ENCODE measurements around the gene PRR36.

PRR36 gene

DNA sequence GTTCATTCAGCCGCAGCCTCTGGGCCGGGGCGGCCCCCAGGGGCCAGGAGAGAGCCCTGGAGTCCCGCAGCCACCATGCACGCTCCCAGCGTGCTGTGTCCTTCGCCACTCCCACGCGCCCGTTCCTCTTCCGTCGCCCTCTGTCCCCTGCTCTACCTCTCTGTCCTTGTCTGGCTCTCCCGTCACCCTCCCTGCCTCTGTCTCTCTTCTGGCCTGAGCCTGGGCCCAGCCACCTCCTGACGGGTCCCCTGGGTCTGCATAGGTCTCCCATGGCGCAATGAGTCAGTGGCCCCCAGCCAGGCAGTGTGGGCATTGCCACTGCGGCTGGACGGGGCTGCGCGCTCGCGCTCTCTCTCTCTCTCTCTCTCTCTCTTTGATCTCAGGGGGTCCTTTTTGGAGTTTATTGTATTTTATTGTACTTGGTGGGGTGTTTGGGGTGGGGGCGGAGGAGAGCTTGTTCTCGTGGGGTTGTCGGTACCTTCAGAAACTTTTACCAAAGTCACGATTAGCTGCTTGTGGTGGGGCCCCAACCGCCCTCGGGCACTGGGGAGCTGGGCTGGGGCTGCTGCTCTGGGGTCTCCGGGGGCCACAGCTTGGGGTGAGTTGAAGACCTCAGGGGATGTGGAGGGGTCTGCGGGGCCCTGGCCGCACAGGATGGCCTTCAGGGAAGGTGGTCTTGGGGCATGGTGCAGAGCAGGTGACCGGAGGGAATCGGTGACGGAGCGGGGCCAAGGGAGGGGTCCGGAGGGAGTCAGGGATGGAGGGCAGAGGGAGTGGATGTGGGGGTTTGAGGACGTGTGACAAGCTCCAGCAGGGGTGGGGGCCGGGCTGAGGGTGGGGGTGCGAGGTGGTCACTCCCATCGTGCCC lies 38.7 kb upstream of the PRR36 start:
- DNase-seq, result no peak

DNA sequence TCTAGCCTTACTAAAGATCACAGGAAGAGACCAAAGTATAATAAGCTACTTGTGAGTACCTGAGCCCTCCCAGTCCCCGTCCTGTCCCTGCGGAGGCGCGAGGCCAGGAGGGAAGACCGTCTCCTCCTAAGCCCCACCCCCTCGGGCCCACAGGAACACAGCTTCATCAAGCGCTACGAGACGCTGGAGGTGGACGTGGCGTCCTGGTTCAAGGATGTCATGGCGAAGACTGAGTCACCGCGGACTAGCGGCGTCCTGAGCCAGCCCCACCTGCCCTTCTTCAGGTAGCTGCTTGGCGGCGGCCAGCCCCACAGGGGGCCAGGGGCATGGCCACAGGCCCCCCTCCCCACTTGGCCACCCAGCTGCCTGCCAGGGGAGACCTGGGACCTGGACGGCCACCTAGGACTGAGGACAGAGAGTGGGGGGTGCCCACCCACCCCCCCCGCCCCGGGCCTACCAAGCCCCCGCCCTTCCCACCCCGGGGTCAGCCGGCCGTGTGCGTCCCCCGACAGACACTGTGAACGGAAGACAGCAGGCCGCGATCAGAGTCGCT lies 38.0 kb upstream of the PRR36 start:
- no peak for DNase-seq

DNA sequence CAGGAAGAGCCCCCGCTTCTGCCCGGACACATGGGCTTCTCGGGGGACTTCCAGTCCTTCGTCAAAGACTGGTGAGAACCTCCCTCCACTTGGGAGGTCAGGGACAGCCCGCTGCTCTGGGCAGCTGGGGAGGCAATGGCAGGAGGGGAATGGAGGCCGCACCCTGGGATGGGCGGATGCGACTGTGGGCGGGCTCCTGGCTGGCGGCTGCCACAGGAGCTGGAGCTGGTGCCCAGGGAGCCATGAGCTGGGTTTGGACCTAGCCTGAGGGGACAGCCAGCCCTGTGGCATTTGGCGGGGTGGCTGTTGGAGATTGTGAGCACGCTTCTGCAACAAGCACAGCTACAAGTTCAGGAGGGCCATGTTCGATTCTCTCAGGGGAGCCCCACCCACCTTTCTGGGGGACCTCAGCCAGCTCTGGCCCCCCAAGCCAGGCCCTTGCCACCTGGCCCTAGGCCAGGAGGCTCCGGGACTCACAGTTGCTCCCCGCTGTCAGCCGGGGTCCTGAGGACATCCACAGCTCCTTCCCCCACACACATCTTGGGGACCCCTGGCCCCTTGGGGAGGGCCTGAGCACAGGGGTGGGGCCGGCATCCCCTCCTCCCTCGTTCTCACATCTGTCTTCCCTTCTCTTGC lies 37.4 kb upstream of the PRR36 start:
- DNase-seq, result no peak

DNA sequence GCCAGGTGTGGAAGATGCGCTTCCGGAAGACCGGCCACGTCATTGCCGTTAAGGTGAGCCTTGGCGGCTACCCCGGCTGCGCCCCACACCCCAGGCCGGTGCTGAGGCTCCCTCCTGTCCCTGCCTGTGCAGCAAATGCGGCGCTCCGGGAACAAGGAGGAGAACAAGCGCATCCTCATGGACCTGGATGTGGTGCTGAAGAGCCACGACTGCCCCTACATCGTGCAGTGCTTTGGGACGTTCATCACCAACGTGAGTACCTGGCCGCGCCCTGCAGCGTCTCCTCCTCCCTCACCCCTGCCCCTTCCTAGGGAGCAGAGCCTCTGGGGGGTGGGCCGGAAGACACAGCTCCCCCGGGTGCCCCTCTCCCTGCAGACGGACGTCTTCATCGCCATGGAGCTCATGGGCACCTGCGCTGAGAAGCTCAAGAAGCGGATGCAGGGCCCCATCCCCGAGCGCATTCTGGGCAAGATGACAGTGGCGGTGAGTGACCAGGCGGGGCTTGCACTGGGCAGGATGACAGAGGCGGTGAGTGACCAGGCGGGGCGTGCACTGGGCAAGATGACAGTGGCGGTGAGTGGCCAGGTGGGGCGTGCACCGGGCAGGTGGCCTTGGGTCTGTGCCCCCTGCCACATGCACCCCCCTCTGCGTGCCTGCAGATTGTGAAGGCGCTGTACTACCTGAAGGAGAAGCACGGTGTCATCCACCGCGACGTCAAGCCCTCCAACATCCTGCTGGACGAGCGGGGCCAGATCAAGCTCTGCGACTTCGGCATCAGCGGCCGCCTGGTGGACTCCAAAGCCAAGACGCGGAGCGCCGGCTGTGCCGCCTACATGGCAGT lies 36.4 kb upstream of the PRR36 start:
- no peak for DNase-seq

DNA sequence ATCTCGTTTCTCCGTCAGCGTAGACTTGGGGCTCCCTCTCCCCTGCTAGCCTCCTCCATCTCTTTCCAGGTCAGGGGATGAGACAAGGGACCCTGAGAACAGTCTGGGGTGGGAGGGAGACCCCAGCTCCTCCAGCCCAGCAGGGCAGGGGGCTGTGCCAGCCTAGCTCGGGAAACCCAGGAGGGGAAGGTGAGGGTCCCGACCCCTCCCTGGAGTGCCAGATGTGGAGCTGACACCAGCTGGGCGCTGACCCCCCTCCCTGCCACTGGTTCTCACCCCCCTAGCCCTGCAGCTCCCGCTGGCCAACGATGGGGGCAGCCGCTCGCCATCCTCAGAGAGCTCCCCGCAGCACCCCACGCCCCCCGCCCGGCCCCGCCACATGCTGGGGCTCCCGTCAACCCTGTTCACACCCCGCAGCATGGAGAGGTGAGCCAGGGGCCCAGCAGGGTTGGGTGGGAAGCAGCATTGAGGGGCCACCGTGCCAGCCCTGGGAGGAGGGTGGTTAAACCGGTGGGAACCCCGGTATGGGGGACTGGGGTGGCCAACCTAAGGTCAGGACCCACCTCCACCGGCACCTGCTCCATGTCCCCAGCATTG lies 35.4 kb upstream of the PRR36 start:
- DNase-seq, result no peak

GRCh38 chr19:7908742-7909461 lies 34.7 kb upstream of the PRR36 start:
- DNase-seq, result no peak

DNA sequence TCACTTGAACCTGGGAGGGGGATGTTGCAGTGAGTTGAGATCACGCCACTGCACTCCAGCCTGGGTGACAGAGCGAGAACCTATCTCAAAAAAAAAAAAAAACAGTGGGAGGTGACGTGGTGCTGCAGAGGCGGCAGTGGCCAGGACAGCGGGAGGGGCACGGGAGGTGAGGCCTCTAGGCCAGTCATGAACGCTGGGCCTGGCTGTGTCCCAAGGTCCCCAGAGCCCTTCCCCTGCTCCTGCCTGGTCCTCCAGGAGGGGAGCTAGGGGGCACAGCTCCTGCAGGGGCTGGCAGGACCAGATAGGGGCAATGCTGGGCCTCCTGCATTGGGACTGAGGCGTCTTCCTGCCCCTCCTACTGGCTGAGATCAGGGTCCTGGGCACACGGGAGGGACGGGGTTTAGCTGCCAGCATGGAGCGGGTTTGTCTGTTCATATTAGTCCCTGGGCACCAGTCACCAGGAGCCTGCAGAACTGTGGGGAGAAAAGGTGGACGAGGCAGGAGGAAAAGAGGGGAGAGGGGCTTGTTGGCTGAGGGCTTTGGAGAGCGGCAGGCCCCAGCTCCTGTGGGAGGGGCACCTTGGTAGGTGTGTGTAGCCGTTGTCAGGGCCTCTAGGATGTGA lies 34.0 kb upstream of the PRR36 start:
- no peak for DNase-seq

- no peak for DNase-seq
Measured at GRCh38 chr19:7907544-7907943, 33.4 kb upstream of the PRR36 start.

DNA sequence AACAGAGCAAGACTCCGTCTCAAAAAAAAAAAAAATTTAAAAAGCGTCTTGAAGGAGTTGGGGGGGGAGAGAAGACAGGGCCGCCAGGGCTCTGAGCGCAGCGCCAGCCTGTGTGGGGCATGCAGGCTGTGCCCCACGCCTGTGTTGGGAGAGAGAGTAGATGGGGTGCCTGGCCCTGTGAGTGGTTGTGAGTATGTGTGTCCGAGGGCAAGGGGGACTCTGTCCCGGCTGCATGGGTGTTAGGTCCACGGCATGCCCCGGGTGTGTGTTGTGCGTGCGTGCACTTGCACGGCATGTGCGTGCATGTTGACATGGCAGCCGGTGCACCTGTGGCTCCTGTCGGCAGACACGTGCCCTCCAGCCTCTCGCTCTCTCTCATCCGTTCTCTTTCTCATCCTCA lies 32.9 kb upstream of the PRR36 start:
- DNase-seq, result no peak

DNA sequence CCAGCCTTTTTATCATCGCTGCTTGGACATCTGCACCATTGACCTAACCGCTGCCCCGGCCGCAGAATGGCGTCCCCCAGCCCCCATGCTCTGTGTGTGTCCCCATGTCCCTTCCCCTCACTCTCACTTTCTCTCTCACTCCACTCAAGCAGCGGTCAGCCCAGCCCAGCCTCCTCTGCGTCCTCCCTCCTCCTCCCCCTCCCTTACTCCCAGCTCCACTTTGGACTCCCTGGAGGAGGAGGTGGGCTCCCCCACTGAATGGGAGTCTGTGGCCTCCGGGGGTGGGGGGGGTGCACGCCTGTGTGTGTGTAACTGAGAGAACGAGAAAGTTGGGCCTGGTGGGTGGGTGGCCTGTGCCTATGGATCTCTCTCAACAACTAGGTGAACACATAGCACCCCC lies 31.7 kb upstream of the PRR36 start:
- no peak for DNase-seq

DNA sequence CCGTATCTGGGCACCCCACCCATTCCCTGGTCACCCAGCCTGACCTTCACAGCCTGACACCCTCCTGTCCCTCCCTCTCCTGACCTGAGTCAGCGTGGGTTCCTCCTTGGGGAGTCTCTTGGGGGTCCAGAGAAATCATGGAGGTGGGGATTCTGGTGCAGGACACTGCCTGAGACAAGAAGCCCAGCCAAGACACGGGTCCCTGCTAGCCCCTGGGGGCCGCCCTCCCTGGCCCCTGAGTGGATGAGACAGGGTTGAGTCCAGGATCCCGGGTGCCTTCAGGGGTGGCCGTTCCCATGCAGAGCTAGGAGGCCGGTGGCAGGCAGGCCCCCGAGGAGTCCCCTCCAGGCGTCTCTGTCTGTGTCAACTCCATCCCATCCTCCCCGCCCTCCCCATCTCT lies 31.1 kb upstream of the PRR36 start:
- no peak for DNase-seq

GRCh38 chr19:7904074-7905020 lies 30.2 kb upstream of the PRR36 start:
- DNase-seq, result peak in 1 of 2 experiments; percentile 17

DNA sequence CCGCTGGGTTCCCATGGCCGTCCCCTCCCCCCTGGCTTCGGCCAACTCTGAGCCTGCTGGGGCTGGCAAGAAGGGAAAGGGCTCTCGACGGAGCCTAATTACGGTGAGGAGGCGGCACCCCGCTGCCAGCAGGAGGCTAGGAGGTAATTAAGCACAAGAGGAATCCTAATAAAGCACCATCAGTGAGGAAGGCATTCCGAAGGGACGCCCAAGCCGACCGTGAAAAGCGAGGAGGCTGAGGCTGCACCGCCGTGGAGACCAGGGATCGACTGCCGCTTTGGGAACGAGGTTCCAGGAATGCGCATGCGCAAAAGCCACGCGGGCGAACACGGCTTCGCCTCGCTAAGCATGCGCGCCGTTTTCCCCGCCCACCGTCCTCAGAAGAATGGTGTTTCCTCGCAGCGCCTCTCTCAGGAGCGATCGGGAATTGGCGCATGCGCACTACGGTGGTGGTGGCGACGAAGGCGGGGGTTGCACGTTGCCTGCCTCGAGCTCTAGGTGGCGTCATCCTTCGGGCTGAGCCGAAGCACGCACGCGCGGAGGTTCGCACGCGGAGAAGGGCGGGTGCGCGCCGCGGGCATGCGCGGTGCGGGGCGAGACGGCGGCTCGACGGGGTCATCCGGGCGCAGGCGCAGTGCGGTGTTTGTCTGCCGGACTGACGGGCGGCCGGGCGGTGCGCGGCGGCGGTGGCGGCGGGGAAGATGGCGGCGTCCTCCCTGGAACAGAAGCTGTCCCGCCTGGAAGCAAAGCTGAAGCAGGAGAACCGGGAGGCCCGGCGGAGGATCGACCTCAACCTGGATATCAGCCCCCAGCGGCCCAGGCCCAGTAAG lies 29.3 kb upstream of the PRR36 start, which contains the start of gene MAP2K7:
TSS of gene MAP2K7 (plus strand) at position 634 of the 830 bp plus-strand sequence. CDS start at position 702, 68 bp downstream.
- peak; percentile 98 for DNase-seq

DNA sequence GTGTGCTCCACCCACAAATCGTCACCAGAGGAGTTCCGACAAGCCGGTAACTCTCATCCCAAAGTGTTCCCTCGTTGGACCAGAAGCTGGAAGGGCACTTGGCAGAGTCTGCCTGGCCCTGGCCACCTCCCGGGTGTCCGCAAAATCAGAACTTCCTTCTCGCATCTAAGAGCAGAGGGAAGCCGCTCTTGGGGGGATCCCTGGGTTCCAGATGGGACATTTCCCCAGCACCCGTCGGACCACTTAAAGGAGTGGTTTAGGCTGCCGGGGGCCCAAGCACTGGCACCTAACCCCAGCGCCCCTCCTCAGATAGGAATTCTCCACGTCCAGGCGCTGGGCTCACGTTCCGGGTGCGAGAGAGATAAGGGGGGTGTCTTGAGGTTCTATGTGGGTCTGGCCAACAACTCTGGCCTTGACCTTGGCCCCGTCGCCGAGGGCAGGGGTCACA lies 28.6 kb upstream of the PRR36 start:
- DNase-seq, result no peak

GRCh38 chr19:7901337-7901736 lies 27.1 kb upstream of the PRR36 start:
- DNase-seq, result no peak

- no peak for DNase-seq
Measured at GRCh38 chr19:7900931-7901330, 26.7 kb upstream of the PRR36 start.

- no peak for DNase-seq
Measured at GRCh38 chr19:7900401-7900870, 26.2 kb upstream of the PRR36 start.

DNA sequence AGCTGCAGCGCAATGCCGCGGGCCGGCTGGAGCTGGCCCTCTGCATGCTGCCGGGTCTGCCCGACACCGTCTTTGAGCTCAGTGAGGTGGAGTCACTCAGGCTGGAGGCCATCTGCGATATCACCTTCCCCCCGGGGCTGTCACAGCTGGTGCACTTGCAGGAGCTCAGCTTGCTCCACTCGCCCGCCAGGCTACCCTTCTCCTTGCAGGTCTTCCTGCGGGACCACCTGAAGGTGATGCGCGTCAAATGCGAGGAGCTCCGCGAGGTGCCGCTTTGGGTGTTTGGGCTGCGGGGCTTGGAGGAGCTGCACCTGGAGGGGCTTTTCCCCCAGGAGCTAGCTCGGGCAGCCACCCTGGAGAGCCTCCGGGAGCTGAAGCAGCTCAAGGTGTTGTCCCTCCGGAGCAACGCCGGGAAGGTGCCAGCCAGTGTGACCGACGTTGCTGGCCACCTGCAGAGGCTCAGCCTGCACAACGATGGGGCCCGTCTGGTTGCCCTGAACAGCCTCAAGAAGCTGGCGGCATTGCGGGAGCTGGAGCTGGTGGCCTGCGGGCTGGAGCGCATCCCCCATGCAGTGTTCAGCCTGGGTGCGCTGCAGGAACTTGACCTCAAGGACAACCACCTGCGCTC lies 25.7 kb upstream of the PRR36 start:
- DNase-seq, result no peak

DNA sequence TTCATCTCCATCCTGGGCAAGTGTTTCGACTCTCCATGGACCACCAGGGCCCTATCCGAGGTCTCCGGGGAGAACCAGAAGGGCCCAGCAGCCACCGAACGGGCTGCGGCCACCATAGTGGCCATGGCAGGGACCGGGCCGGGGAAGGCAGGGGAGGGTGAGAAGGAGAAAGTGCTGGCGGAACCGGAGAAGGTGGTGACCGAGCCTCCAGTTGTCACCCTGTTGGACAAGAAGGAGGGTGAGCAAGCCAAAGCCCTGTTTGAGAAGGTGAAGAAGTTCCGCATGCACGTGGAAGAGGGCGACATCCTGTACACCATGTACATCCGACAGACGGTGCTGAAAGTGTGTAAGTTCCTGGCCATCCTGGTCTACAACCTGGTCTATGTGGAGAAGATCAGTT lies 24.8 kb upstream of the PRR36 start:
- no peak for DNase-seq

Measured in Kasumi-1 (cell line).